Neural cell (in vitro differentiated cells): ENCODE data around the gene EID2. TPM values are rescaled to one million over a fixed set of nuclear protein-coding genes. Genes with fewer than 3 reads are reported as not detected.

Experiments used
- H2AFZ ChIP-seq: fragments of 200-600, 300-800 bp; sonication (generic), shearing (Covaris generic); 2 replicates; pipeline ENCODE4 v1.6.0; 2014; ENCODE audit warnings: low read depth, mild to moderate bottlenecking, antibody characterized with exemption, low read length, moderate library complexity
- H3F3A ChIP-seq: fragments of 200-600 bp; shearing (Covaris generic); 2 replicates; pipeline ENCODE4 v1.6.1; 2016; ENCODE audit warnings: mild to moderate bottlenecking, moderate library complexity, mixed read lengths, antibody characterized with exemption, low read length; ENCODE audit not compliant: insufficient read depth, poor library complexity, severe bottlenecking
- H3K27ac ChIP-seq: fragments of 200-600, 300-800 bp; sonication (generic), shearing (Covaris generic); 2 replicates; pipeline ENCODE4 v1.5.1; 2014; ENCODE audit warnings: mild to moderate bottlenecking, low read length, moderate library complexity
- H3K27me3 ChIP-seq: fragments of 300-800, 200-600 bp; sonication (generic), shearing (Covaris generic); 2 replicates; pipeline ENCODE4 v1.6.0; 2014; ENCODE audit warnings: mild to moderate bottlenecking, low read depth, low read length, moderate library complexity; ENCODE audit not compliant: insufficient read depth
- H3K36me3 ChIP-seq: fragments of 300-800, 200-600 bp; sonication (generic), shearing (Covaris generic); 2 replicates; pipeline ENCODE4 v1.5.1; 2014; ENCODE audit warnings: mild to moderate bottlenecking, antibody characterized with exemption, low read length, moderate library complexity; ENCODE audit not compliant: insufficient read depth
- H3K4me2 ChIP-seq: fragments of 300-800, 200-600 bp; sonication (generic), shearing (Covaris generic); 2 replicates; pipeline ENCODE4 v1.6.0; 2014; ENCODE audit warnings: mild to moderate bottlenecking, low read length
- H3K4me3 ChIP-seq: fragments of 300-800, 200-600 bp; sonication (generic), shearing (Covaris generic); 2 replicates; pipeline ENCODE4 v1.5.1; 2014; ENCODE audit warnings: mild to moderate bottlenecking, low read length, moderate library complexity
- H3K79me2 ChIP-seq: fragments of 200-600 bp; shearing (Covaris generic); replicated peaks from 2 replicates; pipeline ENCODE4 v1.6.0; 2014; ENCODE audit warnings: mild to moderate bottlenecking, low read length, moderate library complexity; ENCODE audit not compliant: insufficient read depth
- H3K9ac ChIP-seq: fragments of 300-800, 200-600 bp; sonication (generic), shearing (Covaris generic); 2 replicates; pipeline ENCODE4 v1.6.1; 2016; ENCODE audit warnings: mild to moderate bottlenecking, low read length, mixed read lengths
- H3K9me2 ChIP-seq: fragments of 200-600 bp; shearing (Covaris generic); 2 replicates; pipeline ENCODE4 v1.6.1; 2016; ENCODE audit warnings: mild to moderate bottlenecking, low read length, mixed read lengths; ENCODE audit not compliant: insufficient read depth
- H3K9me3 ChIP-seq: fragments of 200-600, 300-800 bp; sonication (generic), shearing (Covaris generic); 2 replicates; pipeline ENCODE4 v1.6.1; 2016; ENCODE audit warnings: mild to moderate bottlenecking, mixed run types, low read length, moderate library complexity, mixed read lengths
- H4K20me1 ChIP-seq: fragments of 200-600 bp; shearing (Covaris generic); 2 replicates; pipeline ENCODE4 v1.6.1; 2016; ENCODE audit warnings: mild to moderate bottlenecking, mixed run types; ENCODE audit not compliant: insufficient read depth
- EP300 ChIP-seq: fragments of 450-650 bp; conservative IDR thresholded peaks from 2 replicates; pipeline ENCODE4 v1.6.1; 2014; ENCODE audit warnings: antibody characterized with exemption, mild to moderate bottlenecking, moderate library complexity; ENCODE audit not compliant: poor library complexity, severe bottlenecking
- EZH2 ChIP-seq: fragments of 200-600, 300-800 bp; shearing (Covaris generic), sonication (generic); IDR thresholded peaks from 2 replicates; pipeline ENCODE4 v1.6.1; 2014; ENCODE audit warnings: antibody characterized with exemption, low read length, borderline replicate concordance, mild to moderate bottlenecking; ENCODE audit not compliant: insufficient read depth, poor library complexity, severe bottlenecking
- MXI1 ChIP-seq: fragments of 450-650 bp; conservative IDR thresholded peaks from 2 replicates; pipeline ENCODE4 v1.6.1; 2014; ENCODE audit warnings: antibody characterized with exemption, mild to moderate bottlenecking; ENCODE audit not compliant: poor library complexity, severe bottlenecking
- POLR2AphosphoS5 ChIP-seq: IDR thresholded peaks from 2 replicates; pipeline ENCODE4 v1.6.1; 2012
- RAD21 ChIP-seq: fragments of 450-650 bp; conservative IDR thresholded peaks from 2 replicates; pipeline ENCODE4 v1.6.1; 2014; ENCODE audit warnings: antibody characterized with exemption, mild to moderate bottlenecking, moderate library complexity
- SMC3 ChIP-seq: fragments of 450-650 bp; conservative IDR thresholded peaks from 2 replicates; pipeline ENCODE4 v1.6.1; 2014; ENCODE audit warnings: antibody characterized with exemption, mild to moderate bottlenecking, moderate library complexity; ENCODE audit not compliant: poor library complexity
- TAF1 ChIP-seq: IDR thresholded peaks from 2 replicates; pipeline ENCODE4 v1.6.1; 2012; ENCODE audit warnings: low read depth
- polyA plus RNA-seq: library from polyadenylated mRNA; depleted of rRNA; stranded (reverse); fragments of >200 nt; gene quantifications from 2 replicates; pipeline ENCODE4 v1.2.3, GENCODE V29; 2014
- TF ChIP-seq, protein P1 (sequence below): fragments of 450-650 bp; IDR thresholded peaks from 2 replicates; pipeline ENCODE4 v1.5.1; 2014; ENCODE audit warnings: antibody characterized with exemption, mild to moderate bottlenecking, moderate library complexity; ENCODE audit not compliant: poor library complexity, severe bottlenecking
- TF ChIP-seq, protein P2 (sequence below): IDR thresholded peaks from 2 replicates; pipeline ENCODE4 v1.6.1; 2012; ENCODE audit warnings: borderline replicate concordance

Gene EID2
- polyA plus RNA-seq, 1 donor from 2014 or later = 47.4 TPM

DNA sequence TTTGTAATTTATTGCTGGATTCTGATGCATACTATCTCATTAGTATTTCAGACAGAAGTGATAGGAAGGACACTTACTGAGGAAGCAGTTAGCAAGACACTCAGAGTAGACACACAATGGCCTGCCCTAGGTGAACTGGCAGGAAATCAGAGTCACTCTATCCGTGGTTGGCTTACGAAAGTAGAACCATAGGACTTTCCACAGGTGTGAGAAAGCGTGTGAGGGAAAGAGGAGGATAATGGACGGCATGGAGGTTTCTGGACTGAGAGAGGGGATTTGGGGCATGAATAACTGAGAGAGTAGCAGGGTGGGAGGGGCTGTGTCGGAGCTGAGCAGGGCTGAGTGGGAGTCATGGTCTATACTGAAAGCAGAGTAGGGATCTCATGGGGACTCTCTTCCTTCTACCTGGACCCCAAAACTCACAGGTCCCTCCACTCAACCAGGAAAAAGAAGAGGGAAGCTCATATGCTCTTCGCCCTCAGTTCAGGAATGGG lies 18.7 kb upstream of the EID2 start:
- no peaks in the 10 kb centered on the region for H3K9me2 ChIP-seq
- H3K79me2 ChIP-seq = no peaks in the 10 kb centered on the region
- H3K4me3 ChIP-seq = no peak overlapping the region
- no peaks in the 10 kb centered on the region for H3K36me3 ChIP-seq
- no peaks in the 10 kb centered on the region for H3K27me3 ChIP-seq
- H3K9ac ChIP-seq = no peak overlapping the region
- no peaks in the 10 kb centered on the region for H3F3A ChIP-seq
- H2AFZ ChIP-seq = no peak overlapping the region
- H3K9me3 ChIP-seq = no peaks in the 10 kb centered on the region
- no peak overlapping the region for H3K4me2 ChIP-seq
- H3K27ac ChIP-seq = no peak overlapping the region
- TF ChIP-seq, protein P1, sequence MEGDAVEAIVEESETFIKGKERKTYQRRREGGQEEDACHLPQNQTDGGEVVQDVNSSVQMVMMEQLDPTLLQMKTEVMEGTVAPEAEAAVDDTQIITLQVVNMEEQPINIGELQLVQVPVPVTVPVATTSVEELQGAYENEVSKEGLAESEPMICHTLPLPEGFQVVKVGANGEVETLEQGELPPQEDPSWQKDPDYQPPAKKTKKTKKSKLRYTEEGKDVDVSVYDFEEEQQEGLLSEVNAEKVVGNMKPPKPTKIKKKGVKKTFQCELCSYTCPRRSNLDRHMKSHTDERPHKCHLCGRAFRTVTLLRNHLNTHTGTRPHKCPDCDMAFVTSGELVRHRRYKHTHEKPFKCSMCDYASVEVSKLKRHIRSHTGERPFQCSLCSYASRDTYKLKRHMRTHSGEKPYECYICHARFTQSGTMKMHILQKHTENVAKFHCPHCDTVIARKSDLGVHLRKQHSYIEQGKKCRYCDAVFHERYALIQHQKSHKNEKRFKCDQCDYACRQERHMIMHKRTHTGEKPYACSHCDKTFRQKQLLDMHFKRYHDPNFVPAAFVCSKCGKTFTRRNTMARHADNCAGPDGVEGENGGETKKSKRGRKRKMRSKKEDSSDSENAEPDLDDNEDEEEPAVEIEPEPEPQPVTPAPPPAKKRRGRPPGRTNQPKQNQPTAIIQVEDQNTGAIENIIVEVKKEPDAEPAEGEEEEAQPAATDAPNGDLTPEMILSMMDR = no peak
- no peaks in the 10 kb centered on the region for H4K20me1 ChIP-seq

DNA sequence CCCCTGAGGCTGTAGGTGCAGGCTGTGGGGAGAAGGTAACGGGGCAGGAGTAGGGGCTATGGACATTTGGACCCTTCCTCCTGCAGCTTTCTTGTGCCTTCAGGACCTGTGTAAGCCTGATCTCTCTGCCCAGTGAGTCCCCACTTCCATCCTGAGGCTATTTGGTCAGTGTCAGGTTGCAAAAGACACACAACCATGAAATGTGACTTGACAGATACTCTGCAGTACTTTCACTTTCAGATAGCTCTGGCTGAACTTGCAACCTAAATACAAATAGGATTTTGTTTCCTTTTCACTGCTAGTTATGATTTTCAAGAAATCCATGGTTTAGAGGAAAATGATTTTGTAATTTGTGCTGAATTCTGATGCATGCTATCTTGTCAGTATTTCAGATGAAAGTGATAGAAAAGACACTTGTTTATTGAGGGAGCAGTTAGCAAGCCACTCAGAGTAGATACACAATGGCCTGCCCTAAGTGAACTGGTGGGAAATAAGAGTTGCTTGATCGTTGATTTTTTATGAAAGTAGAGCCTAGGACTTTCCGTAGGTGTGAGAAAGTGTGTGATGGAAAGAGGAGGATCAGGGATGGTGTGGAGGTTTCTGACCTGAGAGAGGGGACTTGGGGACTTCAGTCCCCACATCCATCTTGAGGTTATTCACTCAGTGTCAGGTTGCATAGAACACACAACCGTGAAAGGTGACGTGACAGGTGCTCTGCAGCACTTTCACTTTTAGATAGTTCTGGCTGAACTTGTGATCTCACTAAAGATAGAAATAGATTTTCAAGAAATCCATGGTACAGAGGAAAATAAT lies 18.1 kb upstream of the EID2 start:
- H3K79me2 ChIP-seq = no peaks in the 10 kb centered on the region
- H3K27me3 ChIP-seq = no peaks in the 10 kb centered on the region
- H3K9me3 ChIP-seq = no peaks in the 10 kb centered on the region
- no peak overlapping the region for H2AFZ ChIP-seq
- no peak for TF ChIP-seq TAF1
- no peak for TF ChIP-seq SMC3
- TF ChIP-seq RAD21 = no peak
- H3K4me2 ChIP-seq = no peak overlapping the region
- H3K9me2 ChIP-seq = no peaks in the 10 kb centered on the region
- no peak overlapping the region for H3K4me3 ChIP-seq
- no peak overlapping the region for H3K9ac ChIP-seq
- no peak overlapping the region for H3K27ac ChIP-seq
- no peaks in the 10 kb centered on the region for H4K20me1 ChIP-seq
- H3K36me3 ChIP-seq = no peaks in the 10 kb centered on the region
- no peaks in the 10 kb centered on the region for H3F3A ChIP-seq

DNA sequence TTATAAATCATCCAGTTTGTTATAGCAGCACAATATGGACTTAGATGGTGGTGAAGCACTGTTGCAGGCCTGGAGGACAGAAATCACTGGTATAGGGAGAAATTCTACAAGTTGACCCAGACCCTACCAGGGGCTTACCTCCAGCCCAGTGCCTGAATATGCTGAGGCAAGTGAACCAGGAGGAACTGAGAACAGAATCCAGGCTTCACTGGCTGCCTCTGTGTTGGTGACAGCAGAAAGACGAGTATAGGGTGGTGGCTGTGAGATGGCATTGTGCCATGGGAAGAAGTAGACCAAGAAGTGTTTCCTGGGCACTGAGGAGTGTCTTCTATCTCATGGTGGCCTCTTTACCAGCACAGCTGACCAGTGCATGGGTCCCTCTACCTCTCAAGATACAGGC lies 15.9 kb upstream of the EID2 start:
- no peak for TF ChIP-seq RAD21
- no peak for TF ChIP-seq TAF1
- TF ChIP-seq, protein P2, sequence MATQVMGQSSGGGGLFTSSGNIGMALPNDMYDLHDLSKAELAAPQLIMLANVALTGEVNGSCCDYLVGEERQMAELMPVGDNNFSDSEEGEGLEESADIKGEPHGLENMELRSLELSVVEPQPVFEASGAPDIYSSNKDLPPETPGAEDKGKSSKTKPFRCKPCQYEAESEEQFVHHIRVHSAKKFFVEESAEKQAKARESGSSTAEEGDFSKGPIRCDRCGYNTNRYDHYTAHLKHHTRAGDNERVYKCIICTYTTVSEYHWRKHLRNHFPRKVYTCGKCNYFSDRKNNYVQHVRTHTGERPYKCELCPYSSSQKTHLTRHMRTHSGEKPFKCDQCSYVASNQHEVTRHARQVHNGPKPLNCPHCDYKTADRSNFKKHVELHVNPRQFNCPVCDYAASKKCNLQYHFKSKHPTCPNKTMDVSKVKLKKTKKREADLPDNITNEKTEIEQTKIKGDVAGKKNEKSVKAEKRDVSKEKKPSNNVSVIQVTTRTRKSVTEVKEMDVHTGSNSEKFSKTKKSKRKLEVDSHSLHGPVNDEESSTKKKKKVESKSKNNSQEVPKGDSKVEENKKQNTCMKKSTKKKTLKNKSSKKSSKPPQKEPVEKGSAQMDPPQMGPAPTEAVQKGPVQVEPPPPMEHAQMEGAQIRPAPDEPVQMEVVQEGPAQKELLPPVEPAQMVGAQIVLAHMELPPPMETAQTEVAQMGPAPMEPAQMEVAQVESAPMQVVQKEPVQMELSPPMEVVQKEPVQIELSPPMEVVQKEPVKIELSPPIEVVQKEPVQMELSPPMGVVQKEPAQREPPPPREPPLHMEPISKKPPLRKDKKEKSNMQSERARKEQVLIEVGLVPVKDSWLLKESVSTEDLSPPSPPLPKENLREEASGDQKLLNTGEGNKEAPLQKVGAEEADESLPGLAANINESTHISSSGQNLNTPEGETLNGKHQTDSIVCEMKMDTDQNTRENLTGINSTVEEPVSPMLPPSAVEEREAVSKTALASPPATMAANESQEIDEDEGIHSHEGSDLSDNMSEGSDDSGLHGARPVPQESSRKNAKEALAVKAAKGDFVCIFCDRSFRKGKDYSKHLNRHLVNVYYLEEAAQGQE = no peak
- no peak for TF ChIP-seq POLR2AphosphoS5
- no peak for TF ChIP-seq EZH2
- TF ChIP-seq, protein P1 = no peak
- no peak for TF ChIP-seq SMC3
- no peak for TF ChIP-seq MXI1
- no peak for TF ChIP-seq EP300
- Histone ChIP-seq H3K9me3 (no peaks in the 10 kb centered on the region), H3K27me3 (no peaks in the 10 kb centered on the region), H2AFZ (no peak overlapping the region), H3K36me3 (no peaks in the 10 kb centered on the region), H3K9me2 (no peaks in the 10 kb centered on the region), H3K4me2 (no peak overlapping the region), H3F3A (no peaks in the 10 kb centered on the region), H3K27ac (no peak overlapping the region), H3K9ac (no peak overlapping the region), H3K4me3 (no peak overlapping the region), H4K20me1 (no peaks in the 10 kb centered on the region), H3K79me2 (no peaks in the 10 kb centered on the region)
